WTC11 (cell line): ENCODE data around the gene SLC24A3. TPM values are rescaled to one million over a fixed set of nuclear protein-coding genes. Genes with fewer than 3 reads are reported as not detected.

ENCODE experiments used
- ATAC-seq: fragments of 200-7000 bp; cut with Tn5 transposase; 2 replicates; pipeline ENCODE4 v1.10.0; 2021; ENCODE audit warnings: mild to moderate bottlenecking, moderate library complexity
- CTCF ChIA-PET: fragments of 300-600 bp; sonication (Branson Sonifier 250); formaldehyde crosslinking; loops from one replicate; lab custom pipeline; 2021; ENCODE audit warnings: antibody characterized with exemption; lab: Charles Lee
- POLR2A ChIA-PET: fragments of 350-600 bp; sonication (Branson Sonifier 250); formaldehyde crosslinking; loops from one replicate; lab custom pipeline; 2021; ENCODE audit warnings: antibody characterized with exemption; lab: Charles Lee
- DNase-seq: peaks from one replicate; pipeline ENCODE4 v3.0.0; 2021; ENCODE audit warnings: low spot score
- H3K27ac Mint-ChIP-seq: 2 replicates; pipeline ENCODE4 v1.8.0; 2021; ENCODE audit warnings: mixed read lengths
- H3K27me3 Mint-ChIP-seq: 2 replicates; pipeline ENCODE4 v1.8.0; 2021; ENCODE audit warnings: low read depth, mild to moderate bottlenecking, moderate library complexity, mixed read lengths
- H3K36me3 Mint-ChIP-seq: 2 replicates; pipeline ENCODE4 v1.8.0; 2021; ENCODE audit warnings: mixed read lengths
- H3K4me1 Mint-ChIP-seq: 2 replicates; pipeline ENCODE4 v1.8.0; 2022; ENCODE audit warnings: mixed read lengths
- H3K4me3 Mint-ChIP-seq: 2 replicates; pipeline ENCODE4 v1.8.0; 2021; ENCODE audit warnings: mild to moderate bottlenecking, moderate library complexity, mixed read lengths
- H3K9me3 Mint-ChIP-seq: 2 replicates; pipeline ENCODE4 v1.8.0; 2021; ENCODE audit warnings: mixed read lengths
- CREM ChIP-seq: sonication (generic); formaldehyde crosslinking; IDR thresholded peaks from 2 replicates; pipeline ENCODE4 v1.8.1; 2022; ENCODE audit warnings: mild to moderate bottlenecking, missing genetic modification reagents, moderate library complexity
- ESRRA ChIP-seq: sonication (generic); formaldehyde crosslinking; IDR thresholded peaks from 2 replicates; pipeline ENCODE4 v1.8.1; 2022; ENCODE audit warnings: mild to moderate bottlenecking, missing genetic modification reagents, borderline replicate concordance
- FOXK1 ChIP-seq: sonication (generic); formaldehyde crosslinking; IDR thresholded peaks from 2 replicates; pipeline ENCODE4 v1.8.0; 2022; ENCODE audit warnings: mild to moderate bottlenecking, moderate library complexity, missing genetic modification reagents
- GRHL2 ChIP-seq: fragments of 250-450 bp; sonication (Bioruptor Pico); IDR thresholded peaks from 2 replicates; pipeline ENCODE4 v1.8.0; 2022; ENCODE audit warnings: mild to moderate bottlenecking, moderate library complexity; ENCODE audit not compliant: insufficient replicate concordance, severe bottlenecking
- MXD4 ChIP-seq: fragments of 250-450 bp; sonication (Bioruptor Pico); IDR thresholded peaks from 2 replicates; pipeline ENCODE4 v1.8.0; 2021; ENCODE audit warnings: mild to moderate bottlenecking, moderate library complexity, borderline replicate concordance
- NFE2L1 ChIP-seq: sonication (generic); formaldehyde crosslinking; IDR thresholded peaks from 2 replicates; pipeline ENCODE4 v1.8.1; 2023; ENCODE audit warnings: missing genetic modification reagents
- SMAD3 ChIP-seq: sonication (generic); formaldehyde crosslinking; IDR thresholded peaks from 2 replicates; pipeline ENCODE4 v1.8.0; 2022; ENCODE audit warnings: missing genetic modification reagents, mild to moderate bottlenecking, borderline replicate concordance
- ZBTB21 ChIP-seq: sonication (generic); formaldehyde crosslinking; IDR thresholded peaks from 2 replicates; pipeline ENCODE4 v1.8.1; 2023; ENCODE audit warnings: mild to moderate bottlenecking, missing genetic modification reagents, borderline replicate concordance
- ZNF232 ChIP-seq: sonication (generic); formaldehyde crosslinking; IDR thresholded peaks from 2 replicates; pipeline ENCODE4 v1.8.0; 2022; ENCODE audit warnings: mild to moderate bottlenecking, missing genetic modification reagents
- ZNF263 ChIP-seq: sonication (generic); formaldehyde crosslinking; IDR thresholded peaks from 2 replicates; pipeline ENCODE4 v1.8.1; 2022; ENCODE audit warnings: low read depth, mild to moderate bottlenecking, moderate library complexity, missing genetic modification reagents
- ZNF396 ChIP-seq: fragments of 250-450 bp; sonication (Bioruptor Pico); IDR thresholded peaks from 2 replicates; pipeline ENCODE4 v1.8.0; 2021; ENCODE audit warnings: mild to moderate bottlenecking, moderate library complexity, borderline replicate concordance
- ZNF416 ChIP-seq: fragments of 250-450 bp; sonication (Bioruptor Pico); IDR thresholded peaks from 2 replicates; pipeline ENCODE4 v1.9.0; 2021; ENCODE audit warnings: mild to moderate bottlenecking, inconsistent platforms
- total RNA-seq: library from RNA; stranded (reverse); gene quantifications from 3 replicates; pipeline ENCODE4 v1.2.3, GENCODE V29; 2021
- TF ChIP-seq, protein P1 (sequence below): sonication (generic); formaldehyde crosslinking; IDR thresholded peaks from 2 replicates; pipeline ENCODE4 v1.8.1; 2022; ENCODE audit warnings: low read depth, mild to moderate bottlenecking, moderate library complexity, missing genetic modification reagents, borderline replicate concordance
- TF ChIP-seq, protein P2 (sequence below): sonication (generic); formaldehyde crosslinking; IDR thresholded peaks from 2 replicates; pipeline ENCODE4 v1.8.1; 2022; ENCODE audit warnings: low read depth, missing genetic modification reagents, borderline replicate concordance
- TF ChIP-seq, protein P3 (sequence below): sonication (generic); formaldehyde crosslinking; IDR thresholded peaks from 2 replicates; pipeline ENCODE4 v1.8.0; 2023; ENCODE audit warnings: missing genetic modification reagents
- TF ChIP-seq, protein P4 (sequence below): sonication (generic); formaldehyde crosslinking; IDR thresholded peaks from 2 replicates; pipeline ENCODE4 v1.8.0; 2022; ENCODE audit warnings: mild to moderate bottlenecking, missing genetic modification reagents
- TF ChIP-seq, protein P5 (sequence below): sonication (generic); formaldehyde crosslinking; IDR thresholded peaks from 2 replicates; pipeline ENCODE4 v1.8.0; 2022; ENCODE audit warnings: mild to moderate bottlenecking, missing genetic modification reagents
- TF ChIP-seq, protein P6 (sequence below): fragments of 250-450 bp; sonication (Bioruptor Pico); IDR thresholded peaks from 2 replicates; pipeline ENCODE4 v1.9.0; 2021; ENCODE audit warnings: moderate library complexity, mild to moderate bottlenecking, inconsistent platforms, borderline replicate concordance
- TF ChIP-seq, protein P7 (sequence below): sonication (generic); formaldehyde crosslinking; IDR thresholded peaks from 2 replicates; pipeline ENCODE4 v1.8.1; 2023; ENCODE audit warnings: mild to moderate bottlenecking, missing genetic modification reagents, moderate library complexity

Gene SLC24A3
- total RNA-seq, 1 experiment from 2014 or later = 5.7 TPM

DNA sequence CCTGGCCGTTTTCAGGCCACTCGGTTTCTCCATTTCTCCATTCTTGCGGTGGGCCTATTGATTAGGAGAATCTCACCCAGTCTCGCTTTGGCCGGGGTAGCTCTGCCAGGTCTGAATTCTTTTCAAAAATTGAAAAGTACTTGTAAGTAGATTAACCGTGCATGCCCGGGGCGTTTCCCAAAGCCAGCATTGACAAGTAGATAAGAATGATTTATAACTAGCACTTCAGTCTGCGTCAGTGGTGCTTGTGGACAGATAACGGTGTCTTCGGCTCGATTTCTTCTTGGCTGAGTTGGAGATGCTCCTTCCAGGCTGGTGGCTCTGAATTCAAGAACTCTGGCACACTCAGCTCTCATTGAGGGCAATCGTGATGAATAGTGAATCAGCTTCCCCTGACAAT lies 29.0 kb downstream of the SLC24A3 start:
- H3K27ac Mint-ChIP-seq = no peak overlapping the region
- ATAC-seq = no peak
- H3K9me3 Mint-ChIP-seq = no peaks in the 10 kb centered on the region
- H3K4me3 Mint-ChIP-seq = no peak overlapping the region
- no peak for DNase-seq
- no peaks in the 10 kb centered on the region; the same call in 1 of the 2 replicates for H3K27me3 Mint-ChIP-seq
- TF ChIP-seq ZNF396 (CRISPR knock-in tag) (no peak), NFE2L1 (CRISPR knock-in tag) (no peak), ZBTB21 (CRISPR knock-in tag) (no peak), FOXK1 (no peak), CREM (CRISPR knock-in tag) (no peak), GRHL2 (no peak), SMAD3 (CRISPR knock-in tag) (no peak), MXD4 (CRISPR knock-in tag) (no peak), ZNF232 (no peak), ESRRA (no peak)
- TF ChIP-seq, protein P1, sequence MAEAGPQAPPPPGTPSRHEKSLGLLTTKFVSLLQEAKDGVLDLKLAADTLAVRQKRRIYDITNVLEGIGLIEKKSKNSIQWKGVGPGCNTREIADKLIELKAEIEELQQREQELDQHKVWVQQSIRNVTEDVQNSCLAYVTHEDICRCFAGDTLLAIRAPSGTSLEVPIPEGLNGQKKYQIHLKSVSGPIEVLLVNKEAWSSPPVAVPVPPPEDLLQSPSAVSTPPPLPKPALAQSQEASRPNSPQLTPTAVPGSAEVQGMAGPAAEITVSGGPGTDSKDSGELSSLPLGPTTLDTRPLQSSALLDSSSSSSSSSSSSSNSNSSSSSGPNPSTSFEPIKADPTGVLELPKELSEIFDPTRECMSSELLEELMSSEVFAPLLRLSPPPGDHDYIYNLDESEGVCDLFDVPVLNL (CRISPR knock-in tag) = no peak
- TF ChIP-seq, protein P2, sequence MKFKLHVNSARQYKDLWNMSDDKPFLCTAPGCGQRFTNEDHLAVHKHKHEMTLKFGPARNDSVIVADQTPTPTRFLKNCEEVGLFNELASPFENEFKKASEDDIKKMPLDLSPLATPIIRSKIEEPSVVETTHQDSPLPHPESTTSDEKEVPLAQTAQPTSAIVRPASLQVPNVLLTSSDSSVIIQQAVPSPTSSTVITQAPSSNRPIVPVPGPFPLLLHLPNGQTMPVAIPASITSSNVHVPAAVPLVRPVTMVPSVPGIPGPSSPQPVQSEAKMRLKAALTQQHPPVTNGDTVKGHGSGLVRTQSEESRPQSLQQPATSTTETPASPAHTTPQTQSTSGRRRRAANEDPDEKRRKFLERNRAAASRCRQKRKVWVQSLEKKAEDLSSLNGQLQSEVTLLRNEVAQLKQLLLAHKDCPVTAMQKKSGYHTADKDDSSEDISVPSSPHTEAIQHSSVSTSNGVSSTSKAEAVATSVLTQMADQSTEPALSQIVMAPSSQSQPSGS = no peak
- TF ChIP-seq, protein P3, sequence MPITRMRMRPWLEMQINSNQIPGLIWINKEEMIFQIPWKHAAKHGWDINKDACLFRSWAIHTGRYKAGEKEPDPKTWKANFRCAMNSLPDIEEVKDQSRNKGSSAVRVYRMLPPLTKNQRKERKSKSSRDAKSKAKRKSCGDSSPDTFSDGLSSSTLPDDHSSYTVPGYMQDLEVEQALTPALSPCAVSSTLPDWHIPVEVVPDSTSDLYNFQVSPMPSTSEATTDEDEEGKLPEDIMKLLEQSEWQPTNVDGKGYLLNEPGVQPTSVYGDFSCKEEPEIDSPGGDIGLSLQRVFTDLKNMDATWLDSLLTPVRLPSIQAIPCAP = no peak
- peaks cover 14% of the 10 kb centered on the region for H3K4me1 Mint-ChIP-seq
- POLR2A ChIA-PET = no interaction called here
- CTCF ChIA-PET = no interaction called here
- H3K36me3 Mint-ChIP-seq = no peaks in the 10 kb centered on the region

DNA sequence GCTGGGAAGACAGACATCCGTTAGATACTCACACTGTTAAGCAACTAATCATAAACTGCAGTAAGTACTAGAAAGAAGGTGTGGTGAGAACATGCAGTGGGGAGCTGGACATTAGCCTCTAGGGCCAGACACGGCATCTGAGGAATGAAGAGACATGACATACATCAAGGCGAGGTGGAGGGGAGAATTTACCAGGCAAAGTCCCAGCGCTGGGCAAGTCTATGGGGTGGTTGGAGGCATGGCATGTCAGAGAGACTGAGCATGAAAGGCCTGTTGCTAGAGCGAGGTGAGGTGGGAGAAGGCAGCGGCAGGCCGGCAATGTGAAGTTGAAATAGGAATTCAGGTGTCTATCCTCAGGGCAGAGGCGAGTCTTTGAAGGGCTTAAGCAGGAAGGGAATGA lies 31.8 kb downstream of the SLC24A3 start:
- ATAC-seq (no peak; the same call in 1 of the 2 replicates), DNase-seq (no peak)
- POLR2A ChIA-PET = interaction anchor here (0.5 kb wide), 1 partner anchor 8 kb away, joined by 3 read pairs; no protein-coding TSS in a partner anchor
- Mint-ChIP-seq H3K4me3 (no peak overlapping the region), H3K27ac (no peak overlapping the region)
- CTCF ChIA-PET = interaction anchor here (1.0 kb wide), 1 partner anchor 31 kb away, joined by 4 read pairs; no protein-coding TSS in a partner anchor
- TF ChIP-seq, protein P4, sequence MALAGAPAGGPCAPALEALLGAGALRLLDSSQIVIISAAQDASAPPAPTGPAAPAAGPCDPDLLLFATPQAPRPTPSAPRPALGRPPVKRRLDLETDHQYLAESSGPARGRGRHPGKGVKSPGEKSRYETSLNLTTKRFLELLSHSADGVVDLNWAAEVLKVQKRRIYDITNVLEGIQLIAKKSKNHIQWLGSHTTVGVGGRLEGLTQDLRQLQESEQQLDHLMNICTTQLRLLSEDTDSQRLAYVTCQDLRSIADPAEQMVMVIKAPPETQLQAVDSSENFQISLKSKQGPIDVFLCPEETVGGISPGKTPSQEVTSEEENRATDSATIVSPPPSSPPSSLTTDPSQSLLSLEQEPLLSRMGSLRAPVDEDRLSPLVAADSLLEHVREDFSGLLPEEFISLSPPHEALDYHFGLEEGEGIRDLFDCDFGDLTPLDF (CRISPR knock-in tag) = no peak
- TF ChIP-seq ZNF263 (no peak), ZNF416 (CRISPR knock-in tag) (no peak), ZNF232 (no peak)
- TF ChIP-seq, protein P5, sequence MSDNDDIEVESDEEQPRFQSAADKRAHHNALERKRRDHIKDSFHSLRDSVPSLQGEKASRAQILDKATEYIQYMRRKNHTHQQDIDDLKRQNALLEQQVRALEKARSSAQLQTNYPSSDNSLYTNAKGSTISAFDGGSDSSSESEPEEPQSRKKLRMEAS = no peak
- TF ChIP-seq, protein P1 (CRISPR knock-in tag) = no peak
- TF ChIP-seq, protein P6, sequence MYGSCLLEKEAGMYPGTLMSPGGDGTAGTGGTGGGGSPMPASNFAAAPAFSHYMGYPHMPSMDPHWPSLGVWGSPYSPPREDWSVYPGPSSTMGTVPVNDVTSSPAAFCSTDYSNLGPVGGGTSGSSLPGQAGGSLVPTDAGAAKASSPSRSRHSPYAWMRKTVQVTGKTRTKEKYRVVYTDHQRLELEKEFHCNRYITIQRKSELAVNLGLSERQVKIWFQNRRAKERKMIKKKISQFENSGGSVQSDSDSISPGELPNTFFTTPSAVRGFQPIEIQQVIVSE = no peak
- TF ChIP-seq, protein P7, sequence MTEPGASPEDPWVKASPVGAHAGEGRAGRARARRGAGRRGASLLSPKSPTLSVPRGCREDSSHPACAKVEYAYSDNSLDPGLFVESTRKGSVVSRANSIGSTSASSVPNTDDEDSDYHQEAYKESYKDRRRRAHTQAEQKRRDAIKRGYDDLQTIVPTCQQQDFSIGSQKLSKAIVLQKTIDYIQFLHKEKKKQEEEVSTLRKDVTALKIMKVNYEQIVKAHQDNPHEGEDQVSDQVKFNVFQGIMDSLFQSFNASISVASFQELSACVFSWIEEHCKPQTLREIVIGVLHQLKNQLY = no peak
- TF ChIP-seq, all 79 proteins: peak for 0
- H3K4me1 Mint-ChIP-seq = peaks cover 14% of the 10 kb centered on the region
- no peaks in the 10 kb centered on the region for H3K27me3 Mint-ChIP-seq
- no peaks in the 10 kb centered on the region for H3K36me3 Mint-ChIP-seq
- no peaks in the 10 kb centered on the region for H3K9me3 Mint-ChIP-seq
